Left lung (tissue), 10 donors: ENCODE results near the gene ZNF284. TPM values are rescaled to one million over a fixed set of nuclear protein-coding genes. Genes with fewer than 3 reads are reported as not detected.
"Not testable (repeated sequence)": the region's sequence is repeated elsewhere in the genome, so short reads cannot be mapped to it uniquely, and the experiment has no call there.

Source experiments
- ATAC-seq: fragments of 200-7000 bp; cut with Tn5 transposase; one replicate; pipeline ENCODE4 v1.9.1; 2020; ENCODE audit warnings: moderate library complexity
- DNase-seq, 4 donors: peaks; one replicate each; pipeline ENCODE4 v3.0.0-alpha.2; 2013 to 2020
- H3K27ac ChIP-seq, 2 donors: fragments of 200-600 bp; sonication (generic) in 1 of 2; one replicate each; pipeline versions ENCODE4 v1.5.0 to v1.8.0; 2020 to 2021
- H3K27me3 ChIP-seq, 2 donors: fragments of 200-600 bp; sonication (generic) in 1 of 2; one replicate each; pipeline versions ENCODE4 v1.5.0 to v1.8.0; 2020 to 2021
- H3K36me3 ChIP-seq, 2 donors: fragments of 200-600 bp; sonication (generic) in 1 of 2; one replicate each; pipeline versions ENCODE4 v1.5.0 to v1.8.0; 2020 to 2021
- H3K4me1 ChIP-seq, 2 donors: fragments of 200-600 bp; one replicate each; pipeline ENCODE4 v1.8.0; 2021
- H3K4me3 ChIP-seq, 2 donors: fragments of 200-600 bp; sonication (generic) in 1 of 2; one replicate each; pipeline versions ENCODE4 v1.5.0 to v1.8.0; 2020 to 2021; ENCODE audit warnings: mild to moderate bottlenecking in 1 of 2
- H3K9me3 ChIP-seq, 2 donors: fragments of 200-600 bp; sonication (generic) in 1 of 2; one replicate each; pipeline versions ENCODE4 v1.5.0 to v1.8.0; 2020 to 2021
- intact Hi-C, 2 donors: fragments of 100-400 bp; cut with DNase I; formaldehyde crosslinking; loops; one replicate each; pipeline versions ENCODE4 v1.11.2 to v1.14.2; 2022
- polyA plus RNA-seq, 6 donors: library from polyadenylated mRNA; unstranded; fragments of 120-200 nt; gene quantifications; one replicate each; pipeline ENCODE4 v1.2.1, GENCODE V29; 2013; ENCODE audit not compliant: insufficient read length in 6 of 6
- total RNA-seq, 2 donors: library from RNA; stranded (reverse); fragmentation: NEBNext Ultra II Directional; extraction: Animal tissue kit (Norgen Biotek cat#: 25700); gene quantifications; one replicate each; pipeline ENCODE4 v1.2.1, GENCODE V29; 2021
- TF ChIP-seq, protein P1 (sequence below), 2 donors: fragments of 200-600 bp; sonication (generic) in 1 of 2; IDR thresholded peaks; one replicate each; pipeline versions ENCODE4 v1.5.0 to v1.8.0; 2021; ENCODE audit warnings: antibody characterized with exemption in 2 of 2
- donor health status: DM: no; HTN: yes; CAD: no.
- donor health status: DM: no; HTN: no; CAD: no.

Gene ZNF284
- total and polyA plus RNA-seq, 8 donors = 2.4 to 9.9 (median 6.9) TPM

DNA sequence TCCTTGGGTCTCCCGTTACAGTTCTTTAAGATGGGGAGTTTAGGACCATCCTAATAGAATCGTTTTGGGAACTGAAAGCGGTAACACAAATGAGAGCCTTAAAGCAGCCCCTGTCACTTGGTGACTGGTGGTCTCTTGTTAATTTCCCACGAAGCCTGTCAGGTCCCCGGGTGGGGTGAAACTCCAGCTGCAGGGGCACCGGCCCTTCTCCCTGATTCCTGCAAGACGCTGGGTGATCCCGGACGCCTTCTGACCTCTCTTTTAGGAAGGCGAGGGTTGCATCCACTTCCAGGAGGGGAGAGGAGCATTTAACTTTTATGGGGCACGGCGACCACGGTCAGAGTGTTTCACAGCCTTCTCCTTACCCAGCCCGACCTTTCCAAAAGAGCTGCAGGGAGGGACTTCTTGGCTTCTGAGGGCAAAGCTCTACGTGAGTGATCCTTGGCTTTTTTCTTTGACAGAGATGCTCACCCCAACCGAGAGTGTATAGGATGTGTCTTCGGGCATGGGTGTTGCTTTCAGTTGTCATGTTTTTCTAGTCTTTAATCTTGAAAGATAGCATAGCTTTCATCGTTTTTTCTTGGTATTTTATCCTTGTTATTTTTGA is 41.9 kb downstream of the ZNF284 start:
- H3K27ac ChIP-seq = peak overlapping the region; percentile 54 to 75
- intact Hi-C loops = no loop called here
- peak; percentile 5 for ATAC-seq
- peaks cover 0 to 33% of the 10 kb centered on the region in 2 donors for H3K36me3 ChIP-seq
- DNase-seq = no peak
- peaks cover 0 to 24% of the 10 kb centered on the region in 2 donors for H3K4me1 ChIP-seq
- peaks cover 0 to 24% of the 10 kb centered on the region in 2 donors for H3K9me3 ChIP-seq
- TF ChIP-seq, protein P1, sequence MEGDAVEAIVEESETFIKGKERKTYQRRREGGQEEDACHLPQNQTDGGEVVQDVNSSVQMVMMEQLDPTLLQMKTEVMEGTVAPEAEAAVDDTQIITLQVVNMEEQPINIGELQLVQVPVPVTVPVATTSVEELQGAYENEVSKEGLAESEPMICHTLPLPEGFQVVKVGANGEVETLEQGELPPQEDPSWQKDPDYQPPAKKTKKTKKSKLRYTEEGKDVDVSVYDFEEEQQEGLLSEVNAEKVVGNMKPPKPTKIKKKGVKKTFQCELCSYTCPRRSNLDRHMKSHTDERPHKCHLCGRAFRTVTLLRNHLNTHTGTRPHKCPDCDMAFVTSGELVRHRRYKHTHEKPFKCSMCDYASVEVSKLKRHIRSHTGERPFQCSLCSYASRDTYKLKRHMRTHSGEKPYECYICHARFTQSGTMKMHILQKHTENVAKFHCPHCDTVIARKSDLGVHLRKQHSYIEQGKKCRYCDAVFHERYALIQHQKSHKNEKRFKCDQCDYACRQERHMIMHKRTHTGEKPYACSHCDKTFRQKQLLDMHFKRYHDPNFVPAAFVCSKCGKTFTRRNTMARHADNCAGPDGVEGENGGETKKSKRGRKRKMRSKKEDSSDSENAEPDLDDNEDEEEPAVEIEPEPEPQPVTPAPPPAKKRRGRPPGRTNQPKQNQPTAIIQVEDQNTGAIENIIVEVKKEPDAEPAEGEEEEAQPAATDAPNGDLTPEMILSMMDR (IDR thresholded peaks at IDR 0.05) = no peak
- H3K4me3 ChIP-seq = peak overlapping the region; percentile 59 to 89
- no peaks in the 10 kb centered on the region for H3K27me3 ChIP-seq

DNA sequence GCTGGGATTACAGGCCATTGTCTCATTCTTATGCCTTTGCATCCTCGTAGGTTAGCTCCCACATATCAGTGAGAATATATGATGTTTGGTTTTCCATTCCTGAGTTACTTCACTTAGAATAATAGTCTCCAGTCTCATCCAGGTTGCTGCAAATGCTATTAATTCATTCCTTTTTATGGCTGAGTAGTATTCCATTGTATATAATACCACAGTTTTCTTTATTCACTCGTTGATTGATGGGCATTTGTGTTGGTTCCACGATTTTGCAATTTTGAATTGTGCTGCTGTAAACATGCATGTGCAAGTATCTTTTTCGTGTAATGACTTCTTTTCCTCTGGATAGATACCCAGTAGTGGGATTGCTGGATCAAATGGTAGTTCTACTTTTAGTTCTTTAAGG is 49.2 kb downstream of the ZNF284 start:
- H3K4me3 ChIP-seq, H3K4me1 ChIP-seq, DNase-seq, intact Hi-C loops, ATAC-seq, H3K27me3 ChIP-seq, H3K27ac ChIP-seq: not testable (repeated sequence)
- Histone ChIP-seq H3K36me3 (peaks cover 3 to 100% of the 10 kb centered on the region in 2 donors), H3K9me3 (peaks cover 0 to 61% of the 10 kb centered on the region in 2 donors)

DNA sequence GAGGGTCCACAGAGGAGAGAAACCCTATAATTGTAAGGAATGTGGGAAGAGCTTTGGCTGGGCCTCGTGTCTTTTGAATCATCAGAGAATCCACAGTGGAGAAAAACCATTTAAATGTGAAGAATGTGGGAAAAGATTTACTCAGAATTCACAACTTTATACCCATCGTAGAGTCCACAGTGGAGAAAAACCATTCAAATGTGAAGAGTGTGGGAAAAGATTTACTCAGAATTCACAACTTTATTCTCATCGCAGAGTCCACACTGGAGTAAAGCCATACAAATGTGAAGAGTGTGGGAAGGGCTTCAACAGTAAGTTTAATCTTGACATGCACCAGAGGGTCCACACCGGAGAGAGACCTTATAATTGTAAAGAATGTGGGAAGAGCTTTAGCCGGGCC is 60.0 kb downstream of the ZNF284 start:
- peaks cover 0 to 58% of the 10 kb centered on the region in 2 donors for H3K36me3 ChIP-seq
- no peak overlapping the region for H3K4me3 ChIP-seq
- intact Hi-C loops = no loop called here
- H3K9me3 ChIP-seq = peaks cover 0 to 84% of the 10 kb centered on the region in 2 donors
- DNase-seq (no peak), ATAC-seq (no peak)
- H3K27ac ChIP-seq = no peak overlapping the region
- no peaks in the 10 kb centered on the region for H3K27me3 ChIP-seq
- no peaks in the 10 kb centered on the region for H3K4me1 ChIP-seq
- TF ChIP-seq, protein P1 (IDR thresholded peaks at IDR 0.05) = no peak

Other genes with a start within 250 kb of the ZNF284 start
- gene ZNF283, start 244.8 kb upstream of the ZNF284 start, total RNA-seq = 10 to 100 TPM in 1 of 2 donors, 1 to 10 TPM in 1; 8.1 to 10.4 TPM
- 10 to 100 TPM; 19.2 to 26.8 (median 22.6) TPM for gene ZNF283, start 244.8 kb upstream of the ZNF284 start, polyA plus RNA-seq
- 1 to 10 TPM; 2.1 to 6.1 TPM for gene ZNF404, start 188.2 kb upstream of the ZNF284 start, total RNA-seq
- gene ZNF404, start 188.2 kb upstream of the ZNF284 start, polyA plus RNA-seq = 10 to 100 TPM; 16.0 to 22.6 (median 21.1) TPM
- gene ZNF45, start 136.9 kb upstream of the ZNF284 start, total RNA-seq = 10 to 100 TPM; 12.9 to 13.4 TPM
- gene ZNF45, start 136.9 kb upstream of the ZNF284 start, polyA plus RNA-seq = 10 to 100 TPM; 30.1 to 33.4 (median 32.1) TPM
- 1 to 10 TPM; 4.3 to 6.5 TPM for gene ZNF221, start 120.9 kb upstream of the ZNF284 start, total RNA-seq
- 10 to 100 TPM in 1 of 6 donors, 1 to 10 TPM in 5; 6.4 to 11.9 (median 9.4) TPM for gene ZNF221, start 120.9 kb upstream of the ZNF284 start, polyA plus RNA-seq
- 1 to 10 TPM; 7.2 to 8.1 TPM for gene ZNF155, start 88.0 kb upstream of the ZNF284 start, total RNA-seq
- 10 to 100 TPM; 16.3 to 20.6 (median 17.8) TPM for gene ZNF155, start 88.0 kb upstream of the ZNF284 start, polyA plus RNA-seq
- 1 to 10 TPM; 4.0 to 8.1 TPM for gene ZNF230, start 69.2 kb upstream of the ZNF284 start, total RNA-seq
- gene ZNF230, start 69.2 kb upstream of the ZNF284 start, polyA plus RNA-seq = 10 to 100 TPM in 1 of 6 donors, 1 to 10 TPM in 5; 7.9 to 10.7 (median 9.4) TPM
- 1 to 10 TPM; 3.2 to 3.4 TPM for gene ZNF222, start 46.8 kb upstream of the ZNF284 start, total RNA-seq
- gene ZNF222, start 46.8 kb upstream of the ZNF284 start, polyA plus RNA-seq = 10 to 100 TPM in 5 of 6 donors, 1 to 10 TPM in 1; 9.6 to 13.4 (median 10.4) TPM
- 1 to 10 TPM; 5.0 to 5.1 TPM for gene ZNF223, start 20.1 kb upstream of the ZNF284 start, total RNA-seq
- 10 to 100 TPM; 11.9 to 16.1 (median 14.1) TPM for gene ZNF223, start 20.1 kb upstream of the ZNF284 start, polyA plus RNA-seq
- gene ZNF224, start 22.2 kb downstream of the ZNF284 start, total RNA-seq = 10 to 100 TPM; 21.6 to 21.7 TPM
- gene ZNF224, start 22.2 kb downstream of the ZNF284 start, polyA plus RNA-seq = 10 to 100 TPM; 43.2 to 52.7 (median 50.9) TPM
- 1 to 10 TPM; 4.5 to 5.4 TPM for gene ZNF225, start 41.2 kb downstream of the ZNF284 start, total RNA-seq
- 10 to 100 TPM; 11.4 to 14.5 (median 11.6) TPM for gene ZNF225, start 41.2 kb downstream of the ZNF284 start, polyA plus RNA-seq
- gene ZNF234, start 69.4 kb downstream of the ZNF284 start, total RNA-seq = 10 to 100 TPM; 11.2 to 13.0 TPM
- 10 to 100 TPM; 16.1 to 22.2 (median 20.9) TPM for gene ZNF234, start 69.4 kb downstream of the ZNF284 start, polyA plus RNA-seq
- gene ZNF226, start 92.9 kb downstream of the ZNF284 start, total RNA-seq = 10 to 100 TPM; 14.5 to 20.6 TPM
- gene ZNF226, start 92.9 kb downstream of the ZNF284 start, polyA plus RNA-seq = 10 to 100 TPM; 25.3 to 37.7 (median 27.8) TPM
- 10 to 100 TPM; 13.3 to 13.8 TPM for gene ZNF227, start 140.4 kb downstream of the ZNF284 start, total RNA-seq
- gene ZNF227, start 140.4 kb downstream of the ZNF284 start, polyA plus RNA-seq = 10 to 100 TPM; 24.8 to 34.9 (median 28.6) TPM
- 1 to 10 TPM in 1 of 2 donors, under 1 TPM in 1; 0.29 to 1.4 TPM for gene ZNF233, start 187.7 kb downstream of the ZNF284 start, total RNA-seq
- gene ZNF233, start 187.7 kb downstream of the ZNF284 start, polyA plus RNA-seq = 1 to 10 TPM; 6.0 to 8.3 (median 7.1) TPM
- 1 to 10 TPM; 5.2 to 5.8 TPM for gene ZNF235, start 232.9 kb downstream of the ZNF284 start, total RNA-seq
- gene ZNF235, start 232.9 kb downstream of the ZNF284 start, polyA plus RNA-seq = 10 to 100 TPM; 11.9 to 15.1 (median 14.4) TPM